K562 (cell line): ENCODE data around the gene ITGAL. TPM values are rescaled to one million over a fixed set of nuclear protein-coding genes. Genes with fewer than 3 reads are reported as not detected.

Experiments used
- ARID2 ChIP-seq: fragments of 450-650 bp; IDR thresholded peaks from 2 replicates; pipeline ENCODE4 v1.6.1; 2017; ENCODE audit warnings: antibody characterized with exemption, mild to moderate bottlenecking
- CREBBP ChIP-seq: IDR thresholded peaks from one replicate; pipeline ENCODE4 v1.6.1; 2012; ENCODE audit warnings: low read depth, mild to moderate bottlenecking, control low read depth, inconsistent platforms, low read length
- FOXK2 ChIP-seq, 2 experiments: fragments of 450-650 bp; IDR thresholded peaks in 1 of 2; conservative IDR thresholded peaks in 1 of 2; 2 replicates each; pipeline ENCODE4 v1.6.1; 2016; ENCODE audit warnings: low read depth in 2 of 2, mild to moderate bottlenecking in 1 of 2
- GTF3C2 ChIP-seq: IDR thresholded peaks from 3 replicates; pipeline ENCODE4 v1.6.1; 2011; ENCODE audit warnings: borderline replicate concordance, mild to moderate bottlenecking, moderate library complexity; ENCODE audit not compliant: insufficient read length; ENCODE audit errors: extremely low read depth
- MCM2 ChIP-seq: fragments of 450-650 bp; IDR thresholded peaks from 2 replicates; pipeline ENCODE4 v1.6.1; 2017; ENCODE audit warnings: low read depth, mild to moderate bottlenecking
- MLX ChIP-seq, 2 experiments: fragments of 450-650 bp in 1 of 2; sonication (generic) in 1 of 2; formaldehyde crosslinking; conservative IDR thresholded peaks; 2 replicates each; pipeline versions ENCODE4 v1.4.0 to v1.8.1; 2020 to 2022; ENCODE audit warnings: mild to moderate bottlenecking in 1 of 2, missing genetic modification reagents in 1 of 2
- PHF21A ChIP-seq: fragments of 450-650 bp; IDR thresholded peaks from 2 replicates; pipeline ENCODE4 v1.6.1; 2017; ENCODE audit warnings: low read depth, borderline replicate concordance
- STAT6 ChIP-seq: sonication (generic); formaldehyde crosslinking; IDR thresholded peaks from 2 replicates; pipeline ENCODE4 v1.8.1; 2023; ENCODE audit warnings: mild to moderate bottlenecking, missing genetic modification reagents
- ZBTB5 ChIP-seq: fragments of 450-650 bp; IDR thresholded peaks from 2 replicates; pipeline ENCODE4 v1.6.1; 2017; ENCODE audit warnings: antibody characterized with exemption
- ZNF143 ChIP-seq: sonication (generic); formaldehyde crosslinking; IDR thresholded peaks from 2 replicates; pipeline ENCODE4 v1.9.0; 2022; ENCODE audit warnings: mild to moderate bottlenecking, missing genetic modification reagents
- polyA plus RNA-seq, 8 experiments: library from polyadenylated mRNA; depleted of rRNA in 4 of 8; stranded (reverse) in 5 of 8; unstranded in 3 of 8; fragments of >200 nt; fragmentation: Nextera tagmentation in 2 of 8; fragmentation: Illumina TruSeq in 1 of 8; extraction: Ambion mirVana in 2 of 8; extraction: Trizol in 1 of 8; gene quantifications; 2 replicates each; pipeline versions ENCODE4 v1.2.1 to v1.2.3, GENCODE V29; 2011 to 2014; ENCODE audit warnings: inconsistent platforms in 1 of 8, missing spikeins in 1 of 8
- total RNA-seq, 7 experiments: library from RNA; depleted of rRNA in 6 of 7; stranded (reverse); fragments of >200 nt in 6 of 7; fragmentation: Illumina TruSeq in 2 of 7; extraction: Trizol in 2 of 7; gene quantifications; 2 replicates each; pipeline versions ENCODE4 v1.2.1 to v1.2.3, GENCODE V29; 2011 to 2021; ENCODE audit warnings: low replicate concordance in 1 of 7
- TF ChIP-seq, protein P1 (sequence below): sonication (generic); formaldehyde crosslinking; IDR thresholded peaks from 2 replicates; pipeline ENCODE4 v1.8.1; 2023; ENCODE audit warnings: mild to moderate bottlenecking, missing genetic modification reagents
- TF ChIP-seq, protein P2 (sequence below): fragments of 450-650 bp; IDR thresholded peaks from 2 replicates; pipeline ENCODE4 v1.6.1; 2017; ENCODE audit warnings: mild to moderate bottlenecking, moderate library complexity

Gene ITGAL
- total and polyA plus RNA-seq, 9 of the 15 experiments (the other 6 are each of a cell fraction or from before 2014, with no cell fraction given) = 0.01 to 0.53 TPM; not detected in 7

DNA sequence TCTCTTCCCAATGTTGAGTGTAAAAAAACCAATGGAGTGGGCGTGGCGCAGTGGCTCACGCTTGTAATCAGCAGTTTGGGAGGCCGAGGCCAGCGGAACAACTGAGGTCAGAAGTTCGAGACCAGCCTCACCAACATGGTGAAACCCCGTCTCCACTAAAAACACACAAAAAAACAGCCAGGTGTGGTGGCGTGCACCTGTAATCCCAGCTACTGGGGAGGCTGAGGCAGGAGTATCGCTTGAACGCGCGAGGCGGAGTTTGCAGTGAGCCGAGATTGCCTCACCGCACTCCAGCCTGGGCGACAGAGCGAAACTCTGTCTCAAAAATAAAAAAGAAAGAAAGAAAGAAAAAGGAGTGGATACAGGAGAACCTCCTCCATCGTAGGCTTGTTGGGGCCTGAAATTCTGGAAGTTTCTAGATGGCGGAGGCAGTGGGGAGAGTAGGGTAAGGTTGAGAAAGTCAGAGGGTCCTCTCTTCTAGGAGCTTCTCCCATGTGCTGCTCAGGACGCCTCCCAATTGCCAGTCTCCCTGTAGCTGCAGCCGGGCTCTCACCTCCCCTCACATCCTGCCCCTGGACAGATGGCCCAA, 86.3 kb downstream of the ITGAL start (continued):
- TF ChIP-seq ZBTB5 (no peak), STAT6 (CRISPR knock-in tag) (no peak), PHF21A (0 out of 2 replicates have a peak, but pooled peaks have one; percentile 31), FOXK2 (conservative IDR thresholded peaks at IDR 0.05 in 1 of 2, IDR thresholded peaks at IDR 0.05 in 1 of 2; ENCODE audit: low read depth in 2 of 2) (0 out of 4 replicates have a peak, but pooled peaks of 1 of the 2 experiments have one; percentile 21), MLX (CRISPR knock-in tag; conservative IDR thresholded peaks at IDR 0.05) (no peak), ARID2 (peak; percentile 8; the same call in 1 of the 2 replicates), CREBBP (no peak), ZNF143 (CRISPR knock-in tag) (0 out of 2 replicates have a peak, but pooled peaks have one; percentile 39), MCM2 (no peak), GTF3C2 (peak; percentile 87)
- TF ChIP-seq, protein P1, sequence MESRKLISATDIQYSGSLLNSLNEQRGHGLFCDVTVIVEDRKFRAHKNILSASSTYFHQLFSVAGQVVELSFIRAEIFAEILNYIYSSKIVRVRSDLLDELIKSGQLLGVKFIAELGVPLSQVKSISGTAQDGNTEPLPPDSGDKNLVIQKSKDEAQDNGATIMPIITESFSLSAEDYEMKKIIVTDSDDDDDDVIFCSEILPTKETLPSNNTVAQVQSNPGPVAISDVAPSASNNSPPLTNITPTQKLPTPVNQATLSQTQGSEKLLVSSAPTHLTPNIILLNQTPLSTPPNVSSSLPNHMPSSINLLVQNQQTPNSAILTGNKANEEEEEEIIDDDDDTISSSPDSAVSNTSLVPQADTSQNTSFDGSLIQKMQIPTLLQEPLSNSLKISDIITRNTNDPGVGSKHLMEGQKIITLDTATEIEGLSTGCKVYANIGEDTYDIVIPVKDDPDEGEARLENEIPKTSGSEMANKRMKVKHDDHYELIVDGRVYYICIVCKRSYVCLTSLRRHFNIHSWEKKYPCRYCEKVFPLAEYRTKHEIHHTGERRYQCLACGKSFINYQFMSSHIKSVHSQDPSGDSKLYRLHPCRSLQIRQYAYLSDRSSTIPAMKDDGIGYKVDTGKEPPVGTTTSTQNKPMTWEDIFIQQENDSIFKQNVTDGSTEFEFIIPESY = peak; percentile 90
- TF ChIP-seq, protein P2, sequence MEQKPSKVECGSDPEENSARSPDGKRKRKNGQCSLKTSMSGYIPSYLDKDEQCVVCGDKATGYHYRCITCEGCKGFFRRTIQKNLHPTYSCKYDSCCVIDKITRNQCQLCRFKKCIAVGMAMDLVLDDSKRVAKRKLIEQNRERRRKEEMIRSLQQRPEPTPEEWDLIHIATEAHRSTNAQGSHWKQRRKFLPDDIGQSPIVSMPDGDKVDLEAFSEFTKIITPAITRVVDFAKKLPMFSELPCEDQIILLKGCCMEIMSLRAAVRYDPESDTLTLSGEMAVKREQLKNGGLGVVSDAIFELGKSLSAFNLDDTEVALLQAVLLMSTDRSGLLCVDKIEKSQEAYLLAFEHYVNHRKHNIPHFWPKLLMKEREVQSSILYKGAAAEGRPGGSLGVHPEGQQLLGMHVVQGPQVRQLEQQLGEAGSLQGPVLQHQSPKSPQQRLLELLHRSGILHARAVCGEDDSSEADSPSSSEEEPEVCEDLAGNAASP = no peak
